GM12864 (cell line): Measurements from ENCODE around the gene LGALS3BP.

Experiments used
- DNase-seq: peaks from one replicate; pipeline ENCODE4 v3.0.0-alpha.2; 2011; ENCODE audit warnings: low read depth
- H3K4me3 ChIP-seq: 2 replicates; pipeline ENCODE4 v1.5.1; 2011; ENCODE audit warnings: mild to moderate bottlenecking, low read depth, low read length, control low read depth
- CTCF ChIP-seq: IDR thresholded peaks from 2 replicates; pipeline ENCODE4 v1.5.1; 2011; ENCODE audit warnings: low read depth, mild to moderate bottlenecking, moderate library complexity, low read length, control low read depth, inconsistent platforms; ENCODE audit errors: missing control alignments

The LGALS3BP gene

GRCh38 chr17:79001190-79002020 is 21.7 kb upstream of the LGALS3BP start:
- TF ChIP-seq CTCF = no peak
- H3K4me3 ChIP-seq = no peak overlapping the region
- no peak for DNase-seq

- H3K4me3 ChIP-seq = no peak overlapping the region
- DNase-seq = no peak
- no peak for TF ChIP-seq CTCF
Measured at GRCh38 chr17:79000396-79001189, 20.9 kb upstream of the LGALS3BP start.

GRCh38 chr17:78999947-79000395 is 20.2 kb upstream of the LGALS3BP start:
- no peak overlapping the region for H3K4me3 ChIP-seq
- no peak for DNase-seq
- no peak for TF ChIP-seq CTCF

- H3K4me3 ChIP-seq = no peak overlapping the region
- no peak for DNase-seq
- no peak for TF ChIP-seq CTCF
Measured at GRCh38 chr17:78999056-78999768, 19.5 kb upstream of the LGALS3BP start.

GRCh38 chr17:78998311-78999055 is 18.8 kb upstream of the LGALS3BP start:
- TF ChIP-seq CTCF = no peak
- no peak for DNase-seq
- no peak overlapping the region for H3K4me3 ChIP-seq

- TF ChIP-seq CTCF = no peak
- H3K4me3 ChIP-seq = no peak overlapping the region
- no peak for DNase-seq
Measured at GRCh38 chr17:78997881-78998280, 18.2 kb upstream of the LGALS3BP start.
